H54 (cell line): ENCODE data around the gene FRMPD2.
"Not testable (repeated sequence)": the region's sequence is repeated elsewhere in the genome, so short reads cannot be mapped to it uniquely, and the experiment has no call there.

Source experiments
- DNase-seq: peaks from one replicate; pipeline ENCODE4 v3.0.0; 2011; ENCODE audit warnings: low spot score, mixed read lengths; ENCODE audit not compliant: insufficient read length
- FAIRE-seq: peaks from 3 replicates; lab custom pipeline; 2011; peaks lifted over from hg19 to GRCh38; lab: Jason Lieb, UNC
- POLR2A ChIP-seq: IDR thresholded peaks from 2 replicates; pipeline ENCODE4 v1.6.1; 2011; ENCODE audit warnings: low read depth, mild to moderate bottlenecking, low read length

FRMPD2 gene

DNA sequence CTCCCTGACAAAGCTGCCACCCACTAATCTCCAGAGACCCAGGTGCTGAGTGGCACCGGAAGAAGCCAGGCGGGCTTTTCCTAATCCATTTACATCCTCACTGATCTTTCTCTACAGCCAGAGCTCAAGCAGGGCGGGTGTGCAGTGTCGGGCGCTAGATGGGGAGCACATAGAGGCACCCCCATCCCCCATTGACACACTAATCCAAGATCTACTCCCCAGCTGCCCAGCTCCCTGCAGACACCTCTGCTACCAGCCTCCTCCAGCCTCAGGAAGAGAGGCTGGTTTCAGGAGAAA is 22.2 kb downstream of the FRMPD2 start:
- FAIRE-seq (no peak), DNase-seq (no peak)
- TF ChIP-seq POLR2A = no peak

DNA sequence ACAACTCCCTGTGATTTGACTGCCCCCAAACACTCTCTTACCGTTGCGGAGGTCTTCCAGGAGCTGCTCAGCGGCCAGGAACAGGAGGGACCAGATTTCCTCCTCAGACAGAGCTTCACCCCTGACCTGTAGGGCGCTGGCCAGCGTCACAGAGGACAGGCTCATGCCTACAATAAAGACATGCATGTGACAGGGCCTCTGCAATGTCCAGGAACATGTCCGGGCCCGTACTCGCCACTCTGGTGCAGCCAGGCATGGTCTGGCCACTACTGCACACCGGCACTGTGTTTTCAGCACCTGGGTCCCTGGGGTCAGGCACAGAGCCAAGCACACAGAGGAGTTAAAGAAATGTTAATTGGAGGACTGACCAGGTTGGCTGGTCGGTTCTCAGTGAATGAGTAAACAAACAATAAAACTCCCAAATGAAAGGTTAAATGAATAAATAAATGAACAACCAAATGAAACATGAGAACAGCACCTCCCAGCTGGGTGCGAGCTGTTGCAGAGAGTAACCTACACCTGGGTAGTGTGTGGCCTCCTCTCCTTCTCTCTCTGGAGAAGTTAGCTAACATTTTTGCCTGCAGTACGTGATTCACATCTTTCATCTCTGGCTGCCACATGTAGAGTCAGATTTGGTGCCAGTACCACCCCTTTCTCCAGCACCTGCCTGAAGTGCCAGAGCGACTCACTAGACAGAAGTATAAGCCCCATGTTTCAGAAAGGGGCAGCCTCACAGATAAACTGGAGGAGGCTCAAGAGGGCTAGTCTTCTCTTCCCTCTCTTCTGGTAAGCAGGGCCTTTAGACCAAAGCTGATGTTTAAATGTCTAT is 22.8 kb downstream of the FRMPD2 start:
- FAIRE-seq (no peak), DNase-seq (no peak)
- no peak for TF ChIP-seq POLR2A

DNA sequence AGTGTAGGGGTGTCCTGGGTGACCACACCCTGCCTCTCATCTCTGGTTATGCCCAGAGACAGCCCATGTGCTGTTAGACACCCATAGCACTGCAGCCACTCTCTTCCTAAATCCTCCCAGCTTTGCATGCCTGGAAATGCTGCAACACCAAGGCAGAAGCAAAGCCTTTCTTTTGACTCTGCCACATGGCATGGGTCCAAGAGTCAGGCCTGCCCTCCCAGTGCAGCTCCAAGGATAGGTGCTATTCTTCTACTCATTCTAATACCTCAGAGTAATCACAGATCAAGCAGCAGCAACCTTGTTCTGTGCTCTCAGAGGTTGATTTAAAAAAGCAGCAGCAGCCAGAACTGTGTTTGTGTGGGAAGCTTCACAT is 23.4 kb downstream of the FRMPD2 start:
- no peak for DNase-seq
- no peak for FAIRE-seq

DNA sequence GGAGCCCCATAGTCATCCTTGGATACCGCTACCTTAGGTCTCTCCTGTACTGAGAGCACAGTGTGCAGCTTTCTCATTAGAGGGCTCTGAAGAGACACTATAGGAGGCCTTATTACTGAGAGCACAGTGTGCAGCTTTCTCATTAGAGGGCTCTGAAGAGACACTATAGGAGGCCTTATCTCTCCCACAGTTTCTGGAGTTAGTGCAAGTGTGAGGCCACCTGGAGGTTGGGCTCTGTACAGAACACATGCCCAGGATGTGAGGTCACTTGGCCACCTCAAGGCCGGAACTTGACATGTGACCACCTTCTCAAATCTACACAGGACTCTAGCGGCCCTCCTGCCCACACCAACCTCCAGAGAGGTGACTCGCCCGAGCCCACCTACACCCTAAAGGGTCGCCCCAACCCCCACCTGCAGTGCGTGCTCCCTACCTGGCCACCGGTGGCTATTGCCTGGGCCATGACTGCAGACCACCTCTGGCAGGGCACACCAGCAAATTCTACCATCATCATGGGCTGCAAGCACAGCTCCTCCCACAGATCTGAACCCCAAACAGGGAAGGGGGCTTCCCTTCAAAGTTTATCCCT is 24.6 kb downstream of the FRMPD2 start:
- no peak for TF ChIP-seq POLR2A
- no peak for DNase-seq
- FAIRE-seq = no peak

More for the DNA sequence above, 23.4 kb downstream of the FRMPD2 start:
- TF ChIP-seq POLR2A = no peak

DNA sequence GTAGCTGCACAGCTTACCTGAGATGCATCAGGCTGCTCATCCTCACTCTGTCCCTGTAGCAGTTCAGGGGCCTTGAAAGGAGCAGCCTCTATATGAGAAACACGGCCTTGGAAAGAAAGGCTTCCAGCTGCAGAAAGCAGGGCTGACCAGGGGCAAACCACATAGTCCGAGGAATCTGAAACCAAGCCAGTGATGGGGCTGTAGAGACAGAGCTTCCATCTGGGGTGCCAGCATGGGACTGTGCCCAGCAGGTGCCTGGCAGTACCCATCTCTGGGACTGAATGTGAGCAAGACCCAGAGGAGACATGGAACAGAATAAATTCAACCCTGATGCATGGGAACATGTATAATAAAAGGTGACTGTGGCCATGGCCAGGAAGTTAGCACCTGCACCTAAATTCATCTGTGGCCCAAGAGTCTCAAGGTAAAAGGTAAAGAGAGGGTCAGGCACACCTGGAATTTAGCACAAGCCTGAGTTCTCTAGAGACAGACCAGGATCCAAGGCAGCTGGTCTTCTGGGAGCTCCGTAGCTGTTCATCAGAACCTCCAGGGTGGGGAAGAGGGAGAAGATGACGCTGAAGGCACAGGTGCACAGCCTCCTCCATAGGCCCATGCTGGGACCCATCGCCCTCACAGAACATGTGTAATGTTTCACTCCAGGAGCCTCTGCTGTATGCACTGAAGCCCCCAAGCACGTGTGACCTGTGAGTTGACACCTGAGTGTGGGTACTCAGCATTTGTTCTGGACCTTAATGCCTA is 25.3 kb downstream of the FRMPD2 start:
- TF ChIP-seq POLR2A = no peak
- no peak for DNase-seq
- FAIRE-seq = no peak

DNA sequence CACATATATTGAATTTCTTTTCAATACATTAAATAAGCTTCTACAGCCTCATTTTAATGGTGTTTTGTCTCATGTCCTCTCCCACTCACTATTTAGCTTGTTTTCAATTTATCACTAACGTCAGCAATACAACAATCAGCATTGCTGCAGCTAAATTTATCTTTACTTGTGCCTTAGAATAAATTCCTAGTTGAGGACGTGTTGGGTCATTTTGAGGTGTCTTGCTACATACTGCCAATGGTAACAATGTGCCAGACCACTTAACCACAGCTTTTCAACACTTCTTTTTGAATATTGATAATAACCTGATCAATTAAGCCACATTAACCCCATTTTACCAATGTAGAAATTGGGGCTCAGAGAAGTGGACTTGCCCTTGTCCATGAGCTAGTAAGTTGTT is 26.0 kb downstream of the FRMPD2 start:
- FAIRE-seq (no peak), DNase-seq (no peak)
- no peak for TF ChIP-seq POLR2A

DNA sequence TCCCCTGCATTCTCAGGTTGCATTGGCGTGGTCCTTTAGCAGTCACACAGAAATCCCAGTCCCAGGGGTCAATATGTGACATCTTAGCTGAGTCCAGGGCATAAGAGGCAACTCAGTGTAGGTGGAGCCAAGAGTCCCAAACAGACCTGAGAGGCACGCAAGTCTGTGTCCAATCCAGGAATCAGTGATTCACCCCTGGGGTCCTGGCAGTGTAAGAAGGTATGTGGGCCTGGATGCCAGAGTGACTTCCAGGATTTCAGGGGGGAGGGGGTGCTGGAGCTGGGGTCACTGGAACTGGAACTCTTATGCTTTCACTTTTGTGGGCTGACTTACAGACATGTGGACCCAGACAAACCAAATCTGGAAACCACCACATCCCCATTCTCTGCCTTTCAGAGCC is 26.8 kb downstream of the FRMPD2 start:
- DNase-seq (no peak), FAIRE-seq (no peak)
- TF ChIP-seq POLR2A = no peak

DNA sequence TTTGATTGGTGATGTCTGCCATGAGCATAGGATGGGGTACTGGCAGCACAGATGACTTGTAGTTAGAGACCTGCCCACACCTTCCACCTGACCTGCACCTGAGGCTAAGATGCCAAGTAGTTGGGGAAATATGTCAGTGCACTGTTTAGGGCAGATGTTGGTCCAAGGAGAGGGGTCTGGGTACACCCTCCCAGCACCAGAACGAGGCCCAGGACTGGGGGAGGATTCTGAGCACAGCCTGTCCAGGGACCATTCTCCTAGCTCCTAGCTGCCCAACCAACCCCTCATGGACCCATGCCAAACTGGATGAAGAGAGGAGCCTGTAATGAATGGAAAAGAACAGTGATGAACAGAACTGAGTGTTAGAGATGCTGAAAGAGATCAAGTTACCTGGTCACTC is 28.0 kb downstream of the FRMPD2 start:
- TF ChIP-seq POLR2A = no peak
- FAIRE-seq = no peak
- no peak for DNase-seq

DNA sequence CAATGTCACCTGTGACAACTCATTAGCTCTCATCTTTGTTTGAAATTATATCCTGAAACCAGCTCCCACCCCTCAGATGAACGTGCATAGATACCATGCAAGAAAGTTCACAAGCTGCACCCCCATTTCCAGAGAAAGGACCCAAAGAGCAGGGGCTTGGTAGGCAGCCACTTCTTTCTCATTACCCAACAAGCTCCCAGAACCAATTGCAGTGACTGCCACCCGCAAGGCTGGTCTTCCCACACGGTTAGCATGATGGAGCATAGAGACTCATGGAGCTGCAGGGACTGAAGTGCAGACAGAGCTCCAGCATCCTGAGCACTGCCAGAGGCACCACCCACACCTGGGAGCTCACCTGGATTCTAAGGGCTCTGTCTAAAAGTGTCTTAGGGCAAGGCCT is 28.5 kb downstream of the FRMPD2 start:
- no peak for FAIRE-seq
- DNase-seq = no peak
- no peak for TF ChIP-seq POLR2A

DNA sequence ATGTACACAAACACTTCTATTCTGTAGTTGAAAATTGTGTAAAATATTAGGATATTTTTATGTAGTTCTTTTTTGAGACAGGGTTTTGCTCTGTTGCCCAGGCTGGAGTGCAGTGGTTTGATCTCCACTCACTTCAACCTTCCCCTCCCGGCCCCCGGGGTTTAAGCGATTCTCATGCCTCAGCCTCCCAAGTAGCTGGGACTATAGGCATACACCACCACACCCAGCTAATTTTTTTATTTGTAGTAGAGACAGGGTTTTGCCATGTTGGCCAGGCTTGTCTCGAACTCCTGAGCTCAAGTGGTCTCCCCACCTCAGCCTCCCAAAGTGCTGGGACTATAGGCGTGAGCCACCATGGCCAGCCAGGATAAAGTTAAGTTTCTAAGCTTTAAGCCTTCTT is 30.6 kb downstream of the FRMPD2 start:
- FAIRE-seq, DNase-seq: not testable (repeated sequence)

DNA sequence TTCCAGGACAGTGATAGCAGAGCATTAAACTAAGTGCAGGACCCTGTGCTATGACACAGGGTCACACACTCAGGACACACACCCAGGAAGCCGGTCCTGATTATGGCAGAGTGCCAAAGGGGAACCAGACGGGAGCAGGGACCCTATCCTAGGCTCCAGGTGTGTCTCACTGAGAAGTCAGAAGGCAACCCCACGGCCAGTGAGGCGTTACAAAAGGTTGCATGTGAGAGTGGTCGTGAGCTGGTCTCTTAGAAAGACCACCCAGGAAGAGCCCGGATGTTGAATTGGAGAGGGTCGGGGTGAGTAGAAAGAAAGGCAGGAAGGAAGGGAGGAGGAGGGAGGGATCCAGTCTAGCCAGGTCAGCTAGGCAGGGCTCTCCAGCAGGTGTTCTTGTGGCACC is 31.0 kb downstream of the FRMPD2 start:
- FAIRE-seq (no peak), DNase-seq (no peak)
- TF ChIP-seq POLR2A = no peak

DNA sequence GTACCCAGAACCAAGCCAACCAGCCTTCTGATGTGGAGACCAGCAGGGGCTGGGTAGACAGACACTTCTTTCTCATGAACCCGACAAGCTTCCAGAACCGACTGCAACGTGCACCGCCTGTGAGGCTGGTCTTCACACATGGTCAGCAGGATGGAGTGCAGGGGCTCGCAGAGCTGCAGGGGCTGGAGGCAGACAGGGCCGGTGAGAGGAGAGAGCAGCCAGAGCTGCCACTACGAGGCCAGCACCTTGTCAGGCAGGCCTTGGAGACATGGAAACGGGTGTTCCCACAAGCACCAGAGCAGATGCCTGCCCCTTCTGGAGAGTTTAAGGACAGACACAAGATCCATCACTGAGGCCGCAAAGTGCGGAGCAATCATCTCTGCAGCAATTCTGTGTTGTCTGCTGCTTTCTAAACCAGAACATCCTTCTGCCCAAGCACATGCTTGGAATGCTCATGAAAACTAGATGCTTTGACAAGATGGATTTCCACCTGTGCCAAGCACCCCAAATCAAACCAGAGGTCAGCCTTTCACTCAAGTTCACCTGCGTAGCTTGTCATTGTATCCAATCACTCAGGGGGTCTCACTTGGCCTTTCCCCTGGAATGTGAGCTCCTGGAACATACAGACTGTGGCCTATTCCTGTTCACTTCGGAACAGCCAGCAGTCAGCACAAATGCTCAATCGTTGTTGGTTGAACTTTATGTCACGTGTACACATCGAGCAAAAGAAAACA is 32.2 kb downstream of the FRMPD2 start:
- no peak for TF ChIP-seq POLR2A
- DNase-seq (no peak), FAIRE-seq (no peak)

DNA sequence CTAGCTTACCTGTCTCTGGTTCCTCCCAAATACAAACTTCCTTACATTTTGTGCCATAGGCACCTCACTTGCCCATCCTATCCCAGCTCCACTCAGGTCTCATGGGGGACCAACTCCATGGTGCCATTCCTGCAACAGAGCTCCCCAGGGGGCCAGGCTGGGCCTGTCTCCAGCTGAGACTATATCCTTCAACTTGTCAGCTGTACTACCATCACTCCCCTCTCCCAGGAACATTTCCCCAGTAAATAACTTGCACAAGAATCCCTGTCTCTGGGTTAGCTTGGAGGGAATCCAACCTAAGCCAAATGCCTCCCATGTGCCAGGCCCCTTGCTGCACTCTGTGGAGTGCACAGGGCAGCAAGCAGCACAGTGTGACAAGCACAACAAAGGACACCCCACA is 33.2 kb downstream of the FRMPD2 start:
- no peak for DNase-seq
- TF ChIP-seq POLR2A = no peak
- FAIRE-seq = no peak

DNA sequence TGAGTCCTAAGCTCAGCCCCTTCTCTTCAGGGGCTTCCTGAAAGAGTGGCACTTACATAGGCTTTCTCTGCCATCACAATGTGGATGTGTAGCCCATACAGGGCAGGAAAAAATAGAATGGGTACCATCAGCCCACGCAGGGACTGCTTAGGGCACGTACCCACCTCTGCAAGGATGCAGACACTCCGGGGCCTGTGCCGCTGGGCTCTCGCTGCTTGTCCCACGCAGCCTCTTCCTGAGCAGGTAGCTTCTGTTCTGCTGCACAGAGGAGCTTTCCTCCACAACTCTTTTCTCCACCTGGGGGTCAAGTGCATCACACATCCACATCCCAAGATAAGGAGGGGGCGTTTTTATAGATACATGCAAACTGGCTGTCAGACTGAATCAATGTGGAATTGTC is 34.3 kb downstream of the FRMPD2 start:
- FAIRE-seq = no peak
- no peak for DNase-seq
- no peak for TF ChIP-seq POLR2A

DNA sequence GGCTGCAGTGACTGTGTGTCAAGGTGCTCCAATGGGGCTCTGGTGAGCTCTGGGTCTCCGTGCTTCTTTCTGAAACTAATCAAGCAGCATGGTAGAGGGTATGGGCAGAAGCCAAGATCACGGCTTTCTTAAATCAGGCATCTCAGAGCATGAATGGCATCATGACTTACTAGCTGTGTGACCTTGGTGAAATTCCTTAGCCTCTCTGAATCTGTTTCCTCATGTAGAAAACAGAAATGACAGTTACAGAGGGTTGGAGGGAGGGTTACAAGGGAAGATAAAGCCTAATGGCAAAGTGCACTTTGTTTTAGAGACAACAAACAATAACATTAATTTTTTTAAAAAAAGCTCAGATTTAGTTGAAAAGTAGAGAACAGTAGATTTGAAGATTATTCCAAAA is 34.9 kb downstream of the FRMPD2 start:
- DNase-seq (no peak), FAIRE-seq (no peak)
- TF ChIP-seq POLR2A = no peak
